GM21526 (cell line): ENCODE measurements around the gene MTOR.
"Not testable (repeated sequence)": the region's sequence is repeated elsewhere in the genome, so short reads cannot be mapped to it uniquely, and the experiment has no call there.

ENCODE experiments used
- ATAC-seq: cut with Tn5 transposase; IDR thresholded peaks from one replicate; pipeline ENCODE4 v1.9.1; 2021; ENCODE audit warnings: moderate library complexity; ENCODE audit not compliant: unreplicated experiment, low FRiP score

MTOR gene

GRCh38 chr1:11187494-11187893, 74.9 kb downstream of the MTOR start:
- ATAC-seq: no peak

- ATAC-seq: no peak
Observed at GRCh38 chr1:11187000-11187399, 75.4 kb downstream of the MTOR start.

GRCh38 chr1:11184973-11185372, 77.4 kb downstream of the MTOR start:
- ATAC-seq: no peak

GRCh38 chr1:11182884-11183283, 79.5 kb downstream of the MTOR start:
- ATAC-seq: no peak

GRCh38 chr1:11180342-11180744, 82.0 kb downstream of the MTOR start:
- no peak for ATAC-seq

GRCh38 chr1:11179749-11180148, 82.6 kb downstream of the MTOR start:
- ATAC-seq: not testable (repeated sequence)

- ATAC-seq: no peak
Observed at GRCh38 chr1:11179125-11179524, 83.2 kb downstream of the MTOR start.

GRCh38 chr1:11178021-11179015, 84.0 kb downstream of the MTOR start:
- ATAC-seq: no peak

GRCh38 chr1:11176081-11176706, 86.2 kb downstream of the MTOR start:
- ATAC-seq: no peak

- ATAC-seq: no peak
Observed at GRCh38 chr1:11175461-11175860, 86.9 kb downstream of the MTOR start.

GRCh38 chr1:11174261-11174942, 87.9 kb downstream of the MTOR start:
- no peak for ATAC-seq

GRCh38 chr1:11170102-11170501, 92.2 kb downstream of the MTOR start:
- no peak for ATAC-seq

GRCh38 chr1:11169202-11169601, 93.1 kb downstream of the MTOR start:
- ATAC-seq: no peak

GRCh38 chr1:11168731-11169130, 93.6 kb downstream of the MTOR start:
- ATAC-seq: no peak

GRCh38 chr1:11166744-11167143, 95.6 kb downstream of the MTOR start:
- not testable (repeated sequence) for ATAC-seq

- not testable (repeated sequence) for ATAC-seq
Observed at GRCh38 chr1:11162752-11163151, 99.6 kb downstream of the MTOR start.

GRCh38 chr1:11158720-11159321, 103.5 kb downstream of the MTOR start:
- no peak for ATAC-seq

- ATAC-seq: no peak
Observed at GRCh38 chr1:11158291-11158690, 104.1 kb downstream of the MTOR start.

GRCh38 chr1:11157867-11158266, 104.5 kb downstream of the MTOR start:
- no peak for ATAC-seq

GRCh38 chr1:11157394-11157793, 105.0 kb downstream of the MTOR start:
- ATAC-seq: no peak

GRCh38 chr1:11156963-11157362, 105.4 kb downstream of the MTOR start:
- no peak for ATAC-seq
